ENCODE measurements around the gene SLC10A1.

DNA sequence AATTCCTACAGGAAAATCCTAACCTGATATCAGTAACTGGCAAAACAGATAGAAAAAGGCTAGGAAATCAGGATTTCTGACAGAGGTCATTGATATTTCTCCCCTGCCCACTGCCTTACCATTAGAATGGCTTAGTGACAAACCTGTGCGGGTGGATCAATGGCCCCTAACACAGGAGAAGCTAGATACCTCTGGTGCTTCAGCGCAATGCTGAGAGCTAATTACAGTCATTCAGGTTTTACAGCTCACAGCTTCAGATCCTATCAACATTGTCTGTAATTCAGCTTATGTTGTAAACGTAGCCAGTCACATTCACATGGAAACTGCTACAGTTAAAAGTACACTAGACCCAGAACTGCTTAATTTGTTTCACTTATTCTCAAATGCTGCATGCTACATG lies 17.4 kb upstream of the SLC10A1 start:
- no peak for TF ChIP-seq POLR2A (IDR thresholded peaks at IDR 0.05)
- TF ChIP-seq, protein P1, sequence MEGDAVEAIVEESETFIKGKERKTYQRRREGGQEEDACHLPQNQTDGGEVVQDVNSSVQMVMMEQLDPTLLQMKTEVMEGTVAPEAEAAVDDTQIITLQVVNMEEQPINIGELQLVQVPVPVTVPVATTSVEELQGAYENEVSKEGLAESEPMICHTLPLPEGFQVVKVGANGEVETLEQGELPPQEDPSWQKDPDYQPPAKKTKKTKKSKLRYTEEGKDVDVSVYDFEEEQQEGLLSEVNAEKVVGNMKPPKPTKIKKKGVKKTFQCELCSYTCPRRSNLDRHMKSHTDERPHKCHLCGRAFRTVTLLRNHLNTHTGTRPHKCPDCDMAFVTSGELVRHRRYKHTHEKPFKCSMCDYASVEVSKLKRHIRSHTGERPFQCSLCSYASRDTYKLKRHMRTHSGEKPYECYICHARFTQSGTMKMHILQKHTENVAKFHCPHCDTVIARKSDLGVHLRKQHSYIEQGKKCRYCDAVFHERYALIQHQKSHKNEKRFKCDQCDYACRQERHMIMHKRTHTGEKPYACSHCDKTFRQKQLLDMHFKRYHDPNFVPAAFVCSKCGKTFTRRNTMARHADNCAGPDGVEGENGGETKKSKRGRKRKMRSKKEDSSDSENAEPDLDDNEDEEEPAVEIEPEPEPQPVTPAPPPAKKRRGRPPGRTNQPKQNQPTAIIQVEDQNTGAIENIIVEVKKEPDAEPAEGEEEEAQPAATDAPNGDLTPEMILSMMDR (IDR thresholded peaks at IDR 0.05) = no peak

All from prostate gland (tissue), 2 donors.